Liver (tissue), 3 donors: ENCODE data around the gene ACSS2.

Experiments
- CTCF ChIP-seq: fragments of 150-350 bp; IDR thresholded peaks from 2 replicates; pipeline ENCODE4 v1.5.1; 2017; ENCODE audit warnings: improper control_type of control experiment, low read depth, low read length; ENCODE audit not compliant: missing input control
- RAD21 ChIP-seq, 2 donors: IDR thresholded peaks; 2 replicates each; pipeline ENCODE4 v1.6.1; 2016; ENCODE audit warnings: antibody characterized with exemption in 2 of 2, mild to moderate bottlenecking in 2 of 2
- RXRA ChIP-seq, 2 donors: IDR thresholded peaks; 2 replicates each; pipeline ENCODE4 v1.6.1; 2017 to 2018; ENCODE audit warnings: antibody characterized with exemption in 2 of 2, mild to moderate bottlenecking in 1 of 2
- TAF1 ChIP-seq: conservative IDR thresholded peaks from 2 replicates; pipeline ENCODE4 v1.6.1; 2016; ENCODE audit warnings: antibody characterized with exemption, mild to moderate bottlenecking
- YY1 ChIP-seq: IDR thresholded peaks from 2 replicates; pipeline ENCODE4 v1.6.1; 2016; ENCODE audit warnings: antibody characterized with exemption, mild to moderate bottlenecking
- TF ChIP-seq, protein P1 (sequence below): IDR thresholded peaks from 2 replicates; pipeline ENCODE4 v1.6.1; 2016; ENCODE audit warnings: antibody characterized with exemption
- donor health status: healthy.
- donor health status: healthy.

DNA sequence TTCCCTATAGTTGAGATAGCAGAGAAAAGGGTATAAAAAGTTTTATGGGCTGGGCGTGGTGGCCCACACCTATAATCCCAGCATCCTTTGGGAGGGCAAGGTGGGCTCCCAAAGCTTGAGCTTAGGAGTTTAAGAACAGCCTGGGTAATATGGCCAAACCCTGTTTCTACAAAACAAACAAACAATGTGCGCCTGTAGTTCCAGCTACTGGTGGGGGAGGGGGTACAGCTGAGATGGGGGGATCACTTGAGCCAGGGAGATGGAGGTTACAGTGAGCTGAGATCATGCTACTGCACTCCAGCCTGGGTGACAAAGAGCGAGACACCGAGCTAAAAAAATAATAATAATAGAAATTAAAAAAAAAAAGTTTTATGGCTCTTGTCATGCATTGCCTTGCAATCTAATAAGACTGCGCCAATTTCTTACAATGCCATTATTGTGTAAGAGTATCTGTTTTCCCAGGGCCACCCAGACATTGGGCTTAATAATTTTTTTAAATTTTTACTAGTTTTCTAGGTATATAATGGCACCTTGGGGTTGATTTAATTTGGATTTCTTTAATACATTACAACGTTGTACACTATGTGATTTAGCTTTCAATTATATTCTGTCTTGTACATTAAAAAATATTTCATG, 3.9 kb downstream of the ACSS2 start:
- no peak for TF ChIP-seq CTCF
- no peak for TF ChIP-seq RXRA (IDR thresholded peaks at IDR 0.05)
- TF ChIP-seq RAD21 (IDR thresholded peaks at IDR 0.05) = no peak
- no peak for TF ChIP-seq YY1
- no peak for TF ChIP-seq TAF1
- TF ChIP-seq, protein P1, sequence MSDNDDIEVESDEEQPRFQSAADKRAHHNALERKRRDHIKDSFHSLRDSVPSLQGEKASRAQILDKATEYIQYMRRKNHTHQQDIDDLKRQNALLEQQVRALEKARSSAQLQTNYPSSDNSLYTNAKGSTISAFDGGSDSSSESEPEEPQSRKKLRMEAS = no peak
